ENCODE results near the gene LGR6.

- TF ChIP-seq POLR2A (IDR thresholded peaks at IDR 0.05) = no peak
- no peak for TF ChIP-seq CTCF (IDR thresholded peaks at IDR 0.05)
Observed at GRCh38 chr1:202302166-202302565, 108.6 kb downstream of the LGR6 start.

All from Peyer's patch (tissue), 4 donors.